ENCODE results near the gene OTOP1.

The OTOP1 gene

GRCh38 chr4:4226606-4227438 is at the start of gene OTOP1:
Gene OTOP1, minus strand, starts transcription at chr4:4226929. Its CDS starts 65 bp downstream, at chr4:4226864.
- no peak for DNase-seq (ENCODE audit: low spot score)
- no peak for TF ChIP-seq CTCF (conservative IDR thresholded peaks at IDR 0.05; ENCODE audit: low read depth)
- ChIA-PET POLR2A (ENCODE audit: low non-redundant PET) (no interaction called here), CTCF (no interaction called here)
- no peak within 1 kb of the TSS for H3K27ac ChIP-seq

GRCh38 chr4:4274226-4274625 is 47.5 kb upstream of the OTOP1 start:
- no peak for DNase-seq (ENCODE audit: low spot score)
- TF ChIP-seq CTCF (conservative IDR thresholded peaks at IDR 0.05; ENCODE audit: low read depth) = no peak
- ChIA-PET POLR2A (ENCODE audit: low non-redundant PET) (no interaction called here), CTCF (no interaction called here)
- H3K27ac ChIP-seq = 0 out of 2 replicates have a peak overlapping the region, but pooled peaks have one; percentile 3

GRCh38 chr4:4271912-4272311 is 45.2 kb upstream of the OTOP1 start:
- ChIA-PET CTCF (no interaction called here), POLR2A (ENCODE audit: low non-redundant PET) (no interaction called here)
- no peak overlapping the region for H3K27ac ChIP-seq
- DNase-seq (ENCODE audit: low spot score) = no peak
- TF ChIP-seq CTCF (conservative IDR thresholded peaks at IDR 0.05; ENCODE audit: low read depth) = no peak

GRCh38 chr4:4270529-4270928 is 43.8 kb upstream of the OTOP1 start:
- ChIA-PET CTCF (no interaction called here), POLR2A (ENCODE audit: low non-redundant PET) (no interaction called here)
- H3K27ac ChIP-seq = no peak overlapping the region
- no peak for DNase-seq (ENCODE audit: low spot score)
- TF ChIP-seq CTCF (conservative IDR thresholded peaks at IDR 0.05; ENCODE audit: low read depth) = no peak

GRCh38 chr4:4269856-4270255 is 43.1 kb upstream of the OTOP1 start:
- CTCF ChIA-PET = no interaction called here
- H3K27ac ChIP-seq = peak overlapping the region; percentile 80
- no peak for TF ChIP-seq CTCF (conservative IDR thresholded peaks at IDR 0.05; ENCODE audit: low read depth)
- POLR2A ChIA-PET (ENCODE audit: low non-redundant PET) = no interaction called here
- DNase-seq (ENCODE audit: low spot score) = no peak

- TF ChIP-seq CTCF (conservative IDR thresholded peaks at IDR 0.05; ENCODE audit: low read depth) = no peak
- peak overlapping the region; percentile 80 for H3K27ac ChIP-seq
- ChIA-PET CTCF (no interaction called here), POLR2A (ENCODE audit: low non-redundant PET) (no interaction called here)
- no peak for DNase-seq (ENCODE audit: low spot score)
Observed at GRCh38 chr4:4269331-4269731, 42.6 kb upstream of the OTOP1 start.
